Loucy (cell line): ENCODE measurements around the gene ZDHHC16.

Source experiments
- CTCF ChIP-seq: fragments of 200-600 bp; sonication (generic); conservative IDR thresholded peaks from 2 replicates; pipeline ENCODE4 v1.5.1; 2014; ENCODE audit warnings: mild to moderate bottlenecking, antibody characterized with exemption, low read length
- EZH2phosphoT487 ChIP-seq: fragments of 200-600 bp; IDR thresholded peaks from 2 replicates; pipeline ENCODE4 v1.6.1; 2018; ENCODE audit warnings: antibody characterized with exemption, mild to moderate bottlenecking, moderate library complexity, borderline replicate concordance

GRCh38 chr10:97498841-97499560 lies 53.0 kb downstream of the ZDHHC16 start, which contains the start of gene UBTD1:
- no peak for TF ChIP-seq CTCF
- TF ChIP-seq EZH2phosphoT487: no peak
